Activated gamma-delta T cell (primary cell): ENCODE measurements around the gene HLA-B.
"Not testable (repeated sequence)": the region's sequence is repeated elsewhere in the genome, so short reads cannot be mapped to it uniquely, and the experiment has no call there.

Experiments used
- DNase-seq: peaks from one replicate; lab custom pipeline; 2025; lab: John Stamatoyannopoulos, UW

Gene HLA-B

GRCh38 chr6:31383149-31383548, 26.2 kb upstream of the HLA-B start:
- DNase-seq, result no peak

DNA sequence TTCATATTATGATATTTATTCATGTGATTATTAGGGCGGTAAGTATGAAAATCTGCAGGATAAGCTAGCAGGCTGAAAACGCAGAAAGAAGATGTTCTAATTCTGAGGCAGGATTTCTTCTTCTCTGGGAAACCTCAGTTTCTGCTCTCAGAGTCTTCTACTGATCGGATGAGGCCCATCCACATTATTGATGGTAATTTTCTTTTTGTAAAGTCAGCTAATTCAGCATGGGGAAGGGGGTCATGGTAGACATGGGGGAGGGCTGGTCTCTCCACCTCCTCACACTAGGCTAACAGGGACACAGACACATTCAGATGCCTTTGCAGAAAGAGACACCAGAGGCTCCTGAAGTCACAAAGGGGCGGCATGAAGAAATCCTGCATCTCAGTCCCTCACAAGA, 24.7 kb upstream of the HLA-B start:
- DNase-seq, result no peak

DNA sequence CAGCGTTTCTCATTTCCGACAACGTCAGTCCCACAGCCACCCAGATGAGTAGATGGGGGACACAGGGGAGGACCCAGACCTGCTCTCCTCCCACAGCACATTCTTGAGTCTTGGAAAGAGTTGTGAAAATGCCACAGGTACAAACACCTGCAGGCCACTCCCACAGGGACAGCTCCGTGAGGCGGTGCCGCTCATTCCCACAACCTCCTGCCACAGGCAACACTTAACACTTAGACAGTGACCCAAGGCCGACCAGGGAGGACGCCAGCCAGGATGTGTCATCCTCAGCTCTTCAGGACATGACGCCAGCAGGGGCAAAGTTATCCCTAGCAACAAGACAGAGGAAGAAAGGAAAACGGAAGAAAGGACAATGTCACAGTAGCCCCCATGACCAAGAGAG, 22.9 kb upstream of the HLA-B start:
- DNase-seq, result no peak

GRCh38 chr6:31378721-31379103, 21.7 kb upstream of the HLA-B start:
- no peak for DNase-seq

- no peak for DNase-seq
Observed at GRCh38 chr6:31378062-31378720, 21.2 kb upstream of the HLA-B start.

DNA sequence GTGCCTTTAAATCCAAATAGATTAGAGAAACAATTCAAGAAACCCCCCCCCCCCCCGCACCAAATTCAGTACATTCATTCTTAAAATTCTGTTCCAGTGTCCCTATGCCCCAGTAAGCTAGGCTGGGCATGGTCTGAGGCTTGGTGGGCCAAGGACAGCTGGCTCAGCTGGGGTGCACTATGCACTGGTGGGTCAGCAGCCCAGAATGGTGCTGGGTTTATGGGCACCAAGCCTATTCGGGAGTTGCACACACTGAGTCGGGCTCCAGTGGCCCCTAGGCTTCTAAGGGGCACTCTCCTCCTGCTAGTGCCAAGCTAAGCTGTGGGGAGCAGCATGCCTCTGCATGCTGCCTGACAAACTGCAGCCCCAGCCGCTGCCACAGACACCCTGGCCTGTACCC, 20.1 kb upstream of the HLA-B start:
- DNase-seq, result no peak

- no peak for DNase-seq
Observed at GRCh38 chr6:31375699-31376098, 18.7 kb upstream of the HLA-B start.

DNA sequence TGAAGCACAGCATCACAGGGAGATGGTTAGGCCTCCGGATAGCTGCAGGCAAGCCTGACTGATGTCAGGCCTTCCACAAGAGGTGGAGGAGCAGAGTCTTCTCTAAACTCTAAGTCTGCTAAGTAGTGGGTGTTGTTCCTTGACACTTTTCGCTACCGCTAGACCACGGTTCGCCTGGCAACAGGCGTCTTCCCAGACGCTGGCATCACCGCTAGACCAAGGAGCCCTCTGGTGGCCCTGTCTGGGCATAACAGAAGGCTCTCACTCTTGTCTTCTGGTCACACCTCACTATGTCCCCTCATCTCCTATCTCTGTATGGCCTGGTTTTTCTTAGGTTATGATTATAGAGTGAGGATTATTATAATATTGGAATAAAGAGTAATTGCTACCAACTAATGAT, 17.1 kb upstream of the HLA-B start:
- DNase-seq, result not testable (repeated sequence)

DNA sequence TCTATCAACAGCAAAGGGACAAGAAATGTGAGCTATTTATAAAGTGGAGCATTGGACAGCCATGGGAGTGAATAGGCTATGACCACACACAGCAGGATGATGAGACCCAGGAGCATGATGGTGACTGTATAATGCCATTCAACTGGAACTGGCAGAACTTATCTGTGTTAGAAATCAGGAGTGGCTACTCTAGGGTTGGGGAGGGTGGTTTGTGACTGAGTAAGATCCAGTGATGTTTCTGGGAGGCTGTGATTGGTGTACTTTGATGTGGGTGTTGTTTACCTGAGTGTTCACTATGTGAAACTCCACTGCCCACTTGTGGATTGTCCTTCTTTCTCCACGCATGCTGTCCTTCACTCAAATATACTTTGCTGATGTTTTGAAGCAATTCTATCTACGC, 11.5 kb upstream of the HLA-B start:
- no peak for DNase-seq

DNA sequence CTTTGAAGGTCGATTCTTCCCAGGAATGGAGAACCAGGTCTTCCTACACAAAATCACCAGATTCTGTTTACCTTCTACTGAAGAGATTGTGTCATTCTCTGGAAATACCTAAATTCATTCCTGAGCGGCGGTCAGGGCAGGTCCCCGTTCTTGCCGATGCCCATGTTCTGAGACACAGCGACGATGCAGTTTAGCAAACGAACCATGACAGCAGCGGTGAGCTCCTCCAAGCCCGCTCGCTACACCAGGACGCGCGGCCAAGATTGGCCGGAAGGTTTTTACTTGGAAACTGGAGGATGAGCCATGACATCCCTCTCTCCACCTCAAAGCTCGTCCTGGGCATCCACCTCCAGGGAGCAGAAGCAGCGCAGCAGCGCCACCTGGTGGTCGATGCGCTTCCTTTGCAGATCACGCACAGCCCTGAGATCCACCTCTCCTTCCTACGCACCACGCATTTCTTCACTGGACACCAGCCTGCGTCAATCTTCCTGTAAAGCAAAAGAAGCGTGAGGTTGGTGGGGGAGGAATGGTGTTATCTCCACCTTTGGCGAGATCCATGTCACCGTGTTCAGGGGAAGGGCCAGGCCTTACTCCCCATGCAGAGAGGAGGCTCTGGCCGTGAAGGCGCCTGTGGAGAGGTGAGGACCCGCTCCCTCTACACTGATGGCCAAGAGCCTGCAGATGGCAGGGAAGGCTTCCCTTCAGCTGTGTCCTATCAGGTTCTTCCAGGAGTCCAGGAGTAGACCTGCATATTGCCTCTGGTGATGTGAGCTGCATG, 9.9 kb upstream of the HLA-B start:
- peak; percentile 78 for DNase-seq

GRCh38 chr6:31365864-31366263, 8.9 kb upstream of the HLA-B start:
- no peak for DNase-seq

DNA sequence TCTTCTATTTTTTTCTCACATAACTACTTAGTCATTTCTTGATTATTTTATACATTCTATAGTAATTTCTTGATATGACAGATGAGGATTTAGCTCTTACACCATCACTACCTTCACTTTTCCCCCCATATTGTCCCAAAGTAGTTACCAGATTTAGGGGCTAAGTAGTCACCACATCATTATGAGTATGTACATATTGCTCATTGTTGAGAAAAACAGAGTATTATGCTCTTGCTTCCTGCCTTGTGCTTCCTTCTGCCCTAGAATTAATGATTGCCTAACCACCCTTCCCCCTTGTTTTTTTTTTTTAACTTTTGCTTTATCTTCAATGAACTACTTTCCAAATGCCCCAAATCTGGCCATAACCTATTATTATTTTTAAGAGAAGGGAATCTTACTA, 6.8 kb upstream of the HLA-B start:
- DNase-seq, result no peak

DNA sequence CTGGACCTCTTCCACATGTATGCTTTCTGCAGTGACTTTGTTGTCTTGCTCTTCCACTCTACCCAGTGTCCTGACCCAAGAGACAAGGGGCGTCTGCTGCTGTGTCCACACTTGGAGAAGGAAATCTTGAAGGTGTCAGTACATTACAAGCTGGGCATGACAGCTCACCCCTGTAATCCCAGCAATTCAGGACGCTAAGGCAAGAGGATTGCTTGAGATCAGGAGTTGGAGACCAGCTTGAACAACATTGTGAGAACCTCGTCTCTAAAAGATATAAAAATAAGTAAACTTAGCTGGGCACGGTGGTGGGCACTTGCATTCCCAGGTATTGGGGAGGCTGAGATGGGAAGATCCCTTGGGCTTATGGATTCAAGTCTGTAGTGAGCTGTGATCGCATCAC, 5.8 kb upstream of the HLA-B start:
- no peak for DNase-seq

DNA sequence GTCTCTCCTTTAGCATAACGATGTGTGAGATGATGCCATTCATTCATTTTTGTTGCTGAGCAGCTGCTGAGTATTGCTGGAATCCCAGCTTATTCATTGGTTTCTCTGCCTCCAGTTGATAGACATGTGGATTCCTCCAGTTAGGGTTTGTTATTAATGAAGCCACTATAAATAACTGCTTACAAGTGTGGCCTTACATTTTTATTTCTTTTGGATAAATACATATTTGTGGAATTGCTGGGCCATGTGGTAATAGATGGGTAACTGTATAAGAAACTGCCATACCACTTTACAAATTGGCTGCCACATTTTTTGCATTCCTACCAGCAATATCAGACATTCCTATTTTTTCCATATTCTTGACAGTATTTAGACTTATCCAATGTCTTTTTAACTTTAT, 2.6 kb upstream of the HLA-B start:
- DNase-seq, result no peak

- DNase-seq, result no peak
Observed at GRCh38 chr6:31358302-31358701, 1.3 kb upstream of the HLA-B start.

DNA sequence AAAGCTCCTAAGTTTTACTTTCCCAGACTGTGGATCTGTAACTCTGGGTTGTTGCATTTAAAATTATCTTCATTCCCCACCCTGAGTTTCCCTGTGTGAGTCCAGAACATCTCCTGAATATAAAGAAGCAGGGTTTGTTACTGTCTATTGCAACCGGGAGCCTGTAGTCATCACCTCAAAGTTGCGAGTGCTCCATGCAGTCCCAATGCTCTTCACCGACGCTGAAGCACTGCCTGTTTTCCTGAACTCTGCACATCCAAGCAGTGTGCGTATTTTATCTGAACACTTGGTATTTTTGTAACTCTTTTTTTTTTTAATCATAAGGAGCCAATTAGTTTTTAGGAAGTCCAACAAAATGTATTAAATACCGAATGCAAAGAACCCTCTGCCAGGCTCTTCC, 907 bp upstream of the HLA-B start:
- DNase-seq, result no peak

DNA sequence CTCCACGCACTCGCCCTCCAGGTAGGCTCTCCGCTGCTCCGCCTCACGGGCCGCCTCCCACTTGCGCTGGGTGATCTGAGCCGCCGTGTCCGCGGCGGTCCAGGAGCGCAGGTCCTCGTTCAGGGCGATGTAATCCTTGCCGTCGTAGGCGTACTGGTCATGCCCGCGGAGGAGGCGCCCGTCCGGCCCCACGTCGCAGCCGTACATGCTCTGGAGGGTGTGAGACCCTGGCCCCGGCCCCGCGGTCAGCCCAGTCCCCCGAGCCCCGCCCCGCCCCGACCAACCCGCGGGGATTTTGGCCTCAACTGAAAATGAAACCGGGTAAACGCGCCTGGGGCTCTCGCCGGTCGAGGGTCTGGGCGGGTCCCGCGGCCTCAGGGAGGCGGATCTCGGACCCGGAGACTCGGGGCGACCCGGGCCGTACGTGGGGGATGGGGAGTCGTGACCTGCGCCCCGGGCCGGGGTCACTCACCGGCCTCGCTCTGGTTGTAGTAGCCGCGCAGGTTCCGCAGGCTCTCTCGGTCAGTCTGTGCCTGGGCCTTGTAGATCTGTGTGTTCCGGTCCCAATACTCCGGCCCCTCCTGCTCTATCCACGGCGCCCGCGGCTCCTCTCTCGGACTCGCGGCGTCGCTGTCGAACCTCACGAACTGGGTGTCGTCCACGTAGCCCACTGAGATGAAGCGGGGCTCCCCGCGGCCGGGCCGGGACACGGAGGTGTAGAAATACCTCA, 598 bp downstream of the HLA-B start:
- DNase-seq, result peak; percentile 41

GRCh38 chr6:31355583-31355948, 1.4 kb downstream of the HLA-B start:
- no peak for DNase-seq

- DNase-seq, result no peak
Observed at GRCh38 chr6:31354864-31355582, 2.0 kb downstream of the HLA-B start.

DNA sequence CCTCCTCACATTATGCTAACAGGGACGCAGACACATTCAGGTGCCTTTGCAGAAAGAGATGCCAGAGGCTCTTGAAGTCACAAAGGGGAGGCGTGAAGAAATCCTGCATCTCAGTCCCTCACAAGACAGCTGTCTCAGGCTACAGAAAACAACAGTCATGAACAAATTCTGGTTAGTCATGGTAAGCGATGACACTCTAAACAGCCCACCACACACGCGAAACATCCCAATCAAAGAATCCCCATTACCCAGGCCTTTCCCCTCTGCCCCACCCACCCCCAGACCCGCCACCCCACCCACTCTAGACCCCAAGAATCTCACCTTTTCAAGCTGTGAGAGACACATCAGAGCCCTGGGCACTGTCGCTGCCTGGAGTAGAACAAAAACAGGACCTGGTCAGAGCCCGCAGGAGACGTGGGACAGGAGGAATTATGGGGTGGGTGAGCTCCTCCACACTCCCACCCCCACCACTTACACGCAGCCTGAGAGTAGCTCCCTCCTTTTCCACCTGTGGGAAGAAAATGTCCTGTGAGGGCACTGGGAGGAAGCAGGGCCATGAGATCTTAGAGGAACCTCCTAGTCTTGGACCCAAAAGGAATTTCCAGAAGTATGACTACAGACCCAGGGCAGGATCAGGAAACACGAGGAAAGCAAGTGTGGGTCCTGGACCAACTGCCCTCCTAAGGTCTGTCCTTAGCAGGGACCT, 2.7 kb downstream of the HLA-B start:
- no peak for DNase-seq

DNA sequence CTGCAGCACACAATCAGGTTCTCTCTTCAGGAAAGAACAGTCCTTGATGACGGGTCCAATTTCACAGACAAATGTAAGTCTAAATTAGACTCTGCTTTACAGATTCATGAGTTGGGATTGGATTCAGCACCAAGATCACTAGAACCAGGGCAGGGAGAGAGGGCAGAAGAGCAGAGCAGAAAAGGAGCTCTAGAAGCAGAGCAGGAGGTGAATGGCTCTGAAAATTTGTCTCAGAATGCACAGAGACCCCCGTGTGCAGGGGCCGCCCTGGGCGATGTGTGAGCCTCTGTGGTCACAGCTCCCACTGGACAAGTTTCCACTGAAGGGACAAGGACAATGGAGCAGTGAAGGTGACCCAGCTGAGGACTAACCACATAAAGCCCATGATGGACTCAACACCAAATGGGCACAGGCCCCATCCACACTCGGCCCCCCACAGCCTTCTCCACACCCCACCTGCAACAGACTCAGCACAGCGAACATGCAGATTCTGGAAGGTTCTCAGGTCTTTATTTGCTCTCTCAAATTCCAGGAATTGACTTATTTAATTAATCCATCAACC, 3.5 kb downstream of the HLA-B start:
- DNase-seq, result no peak
